ENCODE measurements around the gene NBAS. TPM values are rescaled to one million over a fixed set of nuclear protein-coding genes. Genes with fewer than 3 reads are reported as not detected.

Gene NBAS
- total and polyA plus RNA-seq, 9 of the 15 experiments (the other 6 are each of a cell fraction or from before 2014, with no cell fraction given), result 15.3 to 94.4 (median 69.9) TPM

GRCh38 chr2:15243762-15244161 lies 317.4 kb downstream of the NBAS start:
- Histone ChIP-seq H3K9me3 (replicated peaks; ENCODE audit: control insufficient read depth, insufficient read depth, low read depth, low read length) (no peaks in the 10 kb centered on the region), H3K9me1 (ENCODE audit: control insufficient read depth, insufficient read depth, low read length) (peaks cover 4% of the 10 kb centered on the region), H4K20me1 (replicated peaks; ENCODE audit: control insufficient read depth, insufficient read depth, low read length) (0 out of 2 replicates have a peak, but pooled peaks cover 11% of the 10 kb centered on the region), H2AFZ (ENCODE audit: low read depth, low read length) (no peak overlapping the region), H3K4me3 (no peak overlapping the region), H3K27ac (ENCODE audit: extremely low read depth, low read depth, low read length) (no peak overlapping the region), H3K4me1 (replicated peaks in 1 of 2; ENCODE audit: control insufficient read depth in 2 of 2, insufficient read depth in 2 of 2, low read length in 2 of 2) (peaks cover 5 to 15% of the 10 kb centered on the region in 2 experiments; a peak in 4 of 5 replicates), H3K27me3 (ENCODE audit: control insufficient read depth in 2 of 2, insufficient read depth in 2 of 2, low read length in 2 of 2) (no peaks in the 10 kb centered on the region), H3K4me2 (ENCODE audit: insufficient read depth, low read length) (no peak overlapping the region), H3K9ac (ENCODE audit: insufficient read depth in 1 of 2, low read depth in 2 of 2, low read length in 2 of 2) (no peak overlapping the region), H3K79me2 (ENCODE audit: control insufficient read depth, insufficient read depth, low read length) (peaks cover 10% of the 10 kb centered on the region; the same call in 2 of the 3 replicates), H3K36me3 (ENCODE audit: control insufficient read depth, insufficient read depth, low read length) (peaks cover 12% of the 10 kb centered on the region; the same call in 1 of the 3 replicates)
- no peak for FAIRE-seq
- no TSS peak for BruUV-seq (replicated peaks)
- TF ChIP-seq ATF7 (IDR thresholded peaks at IDR 0.05) (peak; percentile 96), JUND (IDR thresholded peaks at IDR 0.05; ENCODE audit: borderline replicate concordance, low read depth, low read length) (peak; percentile 72), JUND (tag; IDR thresholded peaks at IDR 0.05; ENCODE audit: borderline replicate concordance, low read depth, low read length) (peak; percentile 84), RCOR1 (IDR thresholded peaks at IDR 0.05; ENCODE audit: borderline replicate concordance in 1 of 2, low read depth in 2 of 2, low read length in 2 of 2) (no peak), ATF6 (CRISPR knock-in tag; IDR thresholded peaks at IDR 0.05) (no peak), ATF3 (IDR thresholded peaks at IDR 0.05) (peak; percentile 92), ATF3 (CRISPR knock-in tag; conservative IDR thresholded peaks at IDR 0.05) (no peak), JUN (IDR thresholded peaks at IDR 0.05; ENCODE audit: borderline replicate concordance, low read depth, low read length) (peak; percentile 67), JUN (CRISPR knock-in tag; IDR thresholded peaks at IDR 0.05; ENCODE audit: borderline replicate concordance) (no peak), SP1 (CRISPR knock-in tag; IDR thresholded peaks at IDR 0.05) (no peak), PHB (CRISPR knock-in tag; IDR thresholded peaks at IDR 0.05) (no peak), SMARCA4 (IDR thresholded peaks at IDR 0.05) (peak; percentile 42; the same call in 1 of the 2 replicates), ARID1B (IDR thresholded peaks at IDR 0.05) (peak; percentile 35; the same call in 1 of the 2 replicates), FOSL1 (tag; conservative IDR thresholded peaks at IDR 0.05) (0 out of 2 replicates have a peak, but pooled peaks have one; percentile 29), ZNF766 (CRISPR knock-in tag; conservative IDR thresholded peaks at IDR 0.05) (0 out of 2 replicates have a peak, but pooled peaks have one; percentile 26), DPF2 (IDR thresholded peaks at IDR 0.05) (peak; percentile 41), NFIC (IDR thresholded peaks at IDR 0.05) (peak; percentile 60)
- intact Hi-C loops (cut with micrococcal nuclease), result no loop called here
- POLR2A ChIA-PET, result no interaction called here
- in situ Hi-C loops (cut with MboI), result no loop called here
- ATAC-seq, result peak; percentile 57
- CTCF ChIA-PET (ENCODE audit: low intra/inter-chr PET ratio), result no interaction called here
- 39% methylated on average over 6 of the region's 6 CpGs for WGBS (ENCODE audit: insufficient coverage, low coverage, missing lambda C conversion rate)
- peak; percentile 25 to 31 (median 29) for DNase-seq (ENCODE audit: extremely low read depth in 1 of 4, low spot score in 3 of 4)

Data from K562 (cell line).